ENCODE results near the gene ITGA2.

- TF ChIP-seq EZH2 (IDR thresholded peaks at IDR 0.05; ENCODE audit: borderline replicate concordance, insufficient read depth, low read length, poor library complexity, severe bottlenecking) (no peak), RAD21 (conservative IDR thresholded peaks at IDR 0.05) (no peak), CTCF (IDR thresholded peaks at IDR 0.05; ENCODE audit: poor library complexity, severe bottlenecking) (no peak), POLR2AphosphoS5 (IDR thresholded peaks at IDR 0.05) (no peak), TAF1 (IDR thresholded peaks at IDR 0.05; ENCODE audit: low read depth) (no peak), EP300 (conservative IDR thresholded peaks at IDR 0.05; ENCODE audit: poor library complexity, severe bottlenecking) (no peak), SMC3 (conservative IDR thresholded peaks at IDR 0.05; ENCODE audit: poor library complexity) (no peak)
These were observed 672 bp upstream of the ITGA2 start for GRCh38 chr5:52988335-52989024.
